Fibroblast of skin of abdomen (primary cell): ENCODE measurements around the gene RPS6KA2. TPM values are rescaled to one million over a fixed set of nuclear protein-coding genes. Genes with fewer than 3 reads are reported as not detected.
A peak's percentile ranks its signal among the peaks of the same experiment; 100 is the strongest.

Source experiments
- DNase-seq: peaks from one replicate; pipeline ENCODE4 v3.0.0-alpha.2; 2013
- polyA plus RNA-seq, 2 experiments: library from polyadenylated mRNA; unstranded; fragments of 120-200 nt; gene quantifications; one replicate each; pipeline ENCODE4 v1.2.1, GENCODE V29; 2013; ENCODE audit not compliant: insufficient read length in 2 of 2

RPS6KA2 gene
- 84.0 TPM for polyA plus RNA-seq (2013, experiment 1 of 2; ENCODE audit: insufficient read length)
- polyA plus RNA-seq (2013, experiment 2 of 2; ENCODE audit: insufficient read length) = 84.9 TPM

DNA sequence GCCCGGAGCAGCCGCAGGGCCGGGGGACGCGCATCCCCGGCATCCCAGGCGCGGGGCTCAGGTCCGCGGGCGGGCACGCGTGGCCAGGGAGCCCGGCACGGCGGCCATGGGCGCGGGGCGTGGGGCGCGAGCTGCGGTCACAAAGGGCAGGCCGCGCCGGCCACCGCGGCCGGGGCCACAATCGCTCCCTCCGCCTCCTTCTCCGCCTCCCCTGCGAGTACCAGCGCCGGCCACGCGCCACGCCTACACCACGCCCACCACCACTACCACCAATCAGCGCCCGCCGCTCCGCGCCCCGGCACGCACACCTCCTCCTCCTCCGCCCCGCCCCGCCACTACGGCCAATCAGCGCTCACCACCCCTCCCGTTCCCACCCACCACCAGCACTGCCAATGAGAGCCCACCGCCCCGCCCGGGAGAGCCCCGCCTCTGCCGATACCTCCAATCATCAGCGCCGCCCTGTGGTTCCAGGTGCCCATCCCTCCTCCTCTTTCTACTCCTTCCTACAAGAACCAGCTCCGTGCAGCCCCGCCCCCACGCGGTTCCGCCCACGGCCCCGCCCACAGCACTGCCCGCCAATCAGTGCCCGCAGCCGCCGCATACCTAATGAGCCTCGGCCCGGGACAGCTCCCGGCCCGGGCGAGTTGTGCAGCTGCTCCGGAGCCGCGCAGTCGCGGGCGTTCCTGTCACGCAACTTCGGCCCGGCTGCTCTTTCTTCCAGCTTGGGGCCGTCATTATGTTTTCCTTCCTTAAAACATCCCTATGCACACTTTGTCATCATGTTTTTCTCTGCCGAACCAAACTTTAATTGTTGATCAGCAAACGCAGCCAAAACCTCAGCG, at the start of gene RPS6KA2:
Gene RPS6KA2 (minus strand): TSS at position 219 of the 842 bp plus-strand sequence. CDS start 232 bp downstream, outside the sequence.
- DNase-seq = peak; percentile 100

DNA sequence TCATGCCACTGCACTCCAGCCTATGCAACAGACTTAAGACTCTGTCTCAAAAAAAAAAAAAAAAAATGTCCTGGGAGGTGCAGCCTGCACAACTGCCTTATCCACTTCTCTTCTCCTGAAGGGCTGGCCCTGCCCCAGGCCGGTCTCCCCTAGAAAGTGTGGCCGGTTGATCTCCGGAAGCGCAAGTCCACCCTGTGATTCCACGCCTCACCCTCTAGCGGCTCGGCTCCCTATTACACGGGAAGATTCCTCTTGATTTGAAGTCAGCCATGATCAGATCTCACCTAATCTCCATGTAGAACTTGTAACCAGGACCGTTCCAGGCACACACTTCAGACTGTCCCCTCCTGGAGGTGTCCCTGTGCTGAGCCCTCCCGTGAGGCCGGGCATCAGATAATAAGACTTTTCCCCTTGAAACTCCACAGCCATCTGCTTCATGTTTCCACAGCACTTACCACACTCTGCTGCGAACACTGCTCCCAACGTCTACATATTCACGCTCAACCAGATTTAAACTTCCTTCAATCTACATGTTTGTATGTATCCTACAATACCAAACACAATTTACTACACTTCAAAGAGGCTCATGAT, 49.3 kb upstream of the RPS6KA2 start:
- DNase-seq = no peak

DNA sequence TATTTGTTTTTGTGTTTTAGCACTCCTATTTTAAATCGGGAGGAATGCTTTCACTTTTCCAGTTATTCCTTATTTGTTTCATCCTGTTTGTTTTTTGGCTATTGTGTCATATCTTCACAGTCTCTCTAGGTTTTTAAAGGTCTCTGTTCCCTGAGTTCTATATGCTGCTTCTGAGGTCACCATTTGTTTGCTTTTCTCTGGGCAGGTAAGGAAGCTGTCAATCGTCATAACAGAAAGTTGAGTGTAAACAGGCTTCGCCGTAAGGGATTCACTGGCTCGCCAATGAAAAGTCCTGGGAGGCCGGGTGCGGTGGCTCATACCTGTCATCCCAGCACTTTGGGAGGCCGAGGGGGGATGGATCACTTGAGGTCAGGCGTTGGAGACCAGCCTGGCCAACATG, 48.7 kb upstream of the RPS6KA2 start:
- DNase-seq = no peak

DNA sequence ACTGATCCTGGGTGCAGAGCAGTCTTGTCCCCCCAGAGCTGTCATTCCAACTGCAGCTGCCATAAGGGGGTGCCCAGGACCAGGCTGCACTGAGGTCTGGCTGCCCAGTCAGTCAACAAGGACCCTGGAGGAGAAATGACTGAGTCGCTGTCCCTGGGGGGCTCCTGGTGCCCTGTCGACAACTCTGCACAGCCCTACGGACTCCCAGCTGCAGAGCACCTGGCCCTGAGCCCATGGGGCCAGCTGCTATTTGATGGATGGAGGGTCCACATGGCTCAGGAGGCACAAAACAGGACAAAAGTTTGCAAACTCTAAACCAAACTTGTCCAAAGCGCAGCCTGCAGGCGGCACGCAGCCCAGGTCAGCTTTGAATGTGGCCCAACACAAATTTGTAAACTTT, 46.3 kb upstream of the RPS6KA2 start:
- DNase-seq = no peak

DNA sequence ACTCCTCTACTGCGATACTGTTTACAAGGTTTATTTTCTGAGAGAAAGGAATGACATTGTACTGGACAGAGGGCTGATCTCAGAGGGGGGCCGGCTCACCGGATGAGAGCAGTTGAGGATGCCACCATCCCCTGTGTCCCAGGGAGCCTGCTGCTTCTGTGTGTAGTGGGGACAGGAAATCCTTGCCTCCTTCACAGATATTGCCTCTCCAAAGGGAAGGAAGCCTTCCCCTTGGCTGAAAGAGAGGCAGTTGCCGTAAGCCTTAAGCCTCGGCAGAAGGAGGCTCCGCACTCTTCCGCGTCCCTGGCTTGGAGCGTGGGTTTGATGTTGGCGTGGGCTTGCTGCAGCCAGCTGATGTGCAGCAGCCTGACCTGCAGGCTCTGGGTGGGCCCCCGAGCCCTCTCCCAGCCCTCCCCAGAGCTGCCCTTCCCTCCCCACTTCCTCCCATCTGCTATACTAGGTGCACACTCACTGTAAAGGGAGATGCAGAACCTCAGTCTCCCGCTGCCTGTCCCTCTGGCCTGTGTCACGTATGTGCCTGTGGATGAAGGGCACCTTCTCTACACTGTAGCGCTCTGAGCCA, 45.7 kb upstream of the RPS6KA2 start:
- no peak for DNase-seq

DNA sequence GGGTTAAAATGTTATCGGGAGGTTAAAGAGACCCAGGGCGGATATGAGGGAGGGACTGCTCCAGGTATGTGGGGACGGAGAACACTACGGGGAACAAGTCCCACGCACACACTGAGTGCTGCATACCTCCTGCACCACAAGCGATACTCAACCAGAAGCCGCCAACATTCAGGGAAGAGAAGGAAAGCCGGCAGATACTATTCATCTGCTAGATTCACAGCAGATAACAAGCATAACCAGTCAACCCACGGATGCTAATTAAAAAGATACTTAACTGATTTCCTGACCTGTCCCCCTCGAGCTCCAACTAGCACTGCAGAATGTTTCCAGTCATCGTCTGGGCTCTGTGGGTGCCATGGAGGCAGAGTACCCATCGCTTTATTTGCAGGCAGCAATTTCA, 45.1 kb upstream of the RPS6KA2 start:
- DNase-seq = no peak

DNA sequence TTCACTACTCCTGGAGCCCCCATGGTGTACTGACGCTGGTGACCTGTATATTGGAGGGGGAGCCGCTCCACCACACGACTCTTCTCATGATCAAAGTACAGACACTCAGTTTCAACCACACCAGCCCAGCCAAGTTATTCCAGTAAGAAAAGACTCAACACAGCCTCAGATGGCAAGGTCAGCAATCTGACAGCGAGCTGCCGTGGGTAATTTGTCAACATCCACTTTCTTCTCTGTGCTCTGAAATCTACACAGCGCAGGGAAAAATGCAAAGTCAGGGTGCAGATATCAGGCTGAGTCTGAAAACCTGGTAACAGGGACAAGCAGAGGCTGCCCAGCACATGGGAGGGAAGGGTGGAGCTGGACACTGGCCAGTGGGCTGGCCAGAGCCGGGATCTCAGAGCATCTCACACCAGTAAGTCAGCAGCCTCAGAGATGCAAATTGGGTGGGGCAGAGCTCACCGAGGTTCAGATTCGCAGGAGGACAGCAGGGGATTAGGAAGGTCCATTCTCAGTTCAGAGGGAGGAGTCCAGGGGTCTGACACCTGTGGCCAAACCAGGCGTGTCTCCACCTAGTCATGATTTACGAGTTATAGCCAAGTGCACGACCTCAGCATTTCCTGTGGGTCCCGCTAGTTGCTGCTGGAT, 44.5 kb upstream of the RPS6KA2 start:
- DNase-seq = no peak

DNA sequence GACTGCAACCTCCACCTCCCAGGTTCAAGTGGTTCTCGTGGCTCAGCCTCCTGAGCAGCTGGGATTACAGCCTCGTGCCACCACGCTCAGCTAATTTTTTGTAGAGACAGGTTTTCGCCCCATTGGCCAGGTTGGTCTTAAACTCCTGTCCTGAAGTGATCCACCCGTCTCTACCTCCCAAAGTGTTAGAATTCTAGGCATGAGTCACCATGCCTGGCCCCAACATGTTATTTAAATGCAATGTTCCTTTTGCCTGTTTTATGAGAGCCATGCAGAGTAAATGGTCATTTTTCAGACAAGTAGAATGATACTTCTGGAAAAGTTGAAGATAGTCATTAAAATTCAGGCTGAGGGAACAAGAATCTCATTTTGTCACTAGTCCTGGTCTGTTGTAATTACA, 43.8 kb upstream of the RPS6KA2 start:
- DNase-seq = no peak

DNA sequence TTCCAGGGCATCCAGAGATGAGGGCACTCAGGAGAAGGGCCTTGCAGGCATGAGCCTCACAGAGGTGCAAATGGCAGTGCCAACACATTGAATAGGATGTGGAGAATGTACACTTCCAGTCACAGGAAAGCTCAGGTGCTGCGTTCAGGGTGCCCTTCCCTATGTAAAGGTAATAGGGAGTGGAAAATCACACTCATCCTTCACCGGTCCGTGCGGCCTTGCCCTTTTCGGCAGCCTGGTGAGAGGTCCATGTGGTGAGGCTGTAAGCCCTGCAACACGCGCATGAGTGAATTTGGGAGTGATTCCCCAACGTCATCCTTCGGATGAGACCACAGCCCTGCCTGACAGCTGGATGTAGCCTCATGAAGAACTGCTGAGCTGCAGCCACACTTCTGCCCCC, 43.0 kb upstream of the RPS6KA2 start:
- no peak for DNase-seq

DNA sequence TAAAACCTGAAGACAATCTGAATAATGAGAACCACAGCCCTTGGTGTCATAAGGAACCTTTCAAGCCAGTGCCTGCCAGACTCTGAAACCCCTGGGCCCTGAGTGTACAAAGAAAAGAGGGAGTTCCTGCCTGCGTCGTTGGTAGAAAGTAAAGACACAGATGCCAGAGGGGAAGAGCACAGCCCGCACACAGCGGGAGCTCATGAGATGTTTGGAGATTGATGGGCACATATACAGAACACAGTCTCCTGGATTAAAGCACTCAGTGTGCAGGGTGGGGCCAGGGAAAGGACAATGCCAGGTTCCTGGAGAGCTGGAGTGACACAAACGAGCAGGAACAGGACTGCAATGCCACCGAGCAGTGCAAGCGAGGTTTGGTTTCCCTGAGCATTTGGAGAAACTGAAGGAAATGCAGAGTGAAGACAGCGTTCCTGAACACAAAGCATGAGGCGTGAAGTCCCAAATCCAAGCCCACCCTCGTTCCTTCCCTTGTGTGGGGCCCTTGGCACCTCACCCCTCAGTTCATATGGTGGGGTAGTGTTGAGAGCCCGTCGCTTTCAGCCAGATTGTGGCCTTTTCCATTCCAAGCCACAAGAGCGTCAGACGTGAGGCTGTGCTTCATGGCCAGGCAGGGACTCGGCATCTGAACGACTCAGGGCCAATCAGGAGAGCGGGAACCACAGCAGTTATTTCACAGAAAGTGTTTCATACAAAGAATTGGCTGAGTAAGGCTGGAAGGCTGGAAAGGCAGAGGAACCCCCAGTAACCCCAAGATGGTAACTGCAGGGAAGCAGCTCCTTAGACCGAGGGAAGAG, 41.0 kb upstream of the RPS6KA2 start:
- DNase-seq = no peak

DNA sequence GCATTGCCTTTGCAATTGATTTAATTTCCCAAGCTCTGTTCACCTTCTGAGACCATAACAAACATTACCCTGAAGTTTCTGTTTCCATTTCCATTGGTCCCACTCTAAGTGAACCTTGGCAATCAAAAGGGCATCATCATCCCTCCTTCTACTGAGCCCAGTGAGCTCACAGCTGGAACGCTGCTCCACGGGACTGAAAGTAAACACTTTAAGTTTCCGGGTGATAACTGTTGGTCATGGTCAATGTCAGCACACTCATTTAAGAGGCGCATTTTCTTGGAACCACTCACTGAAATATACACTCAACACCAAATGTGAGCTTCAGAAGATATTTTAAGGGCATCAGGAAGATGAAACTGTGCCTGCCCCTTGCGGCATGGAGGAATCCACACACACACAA, 37.1 kb upstream of the RPS6KA2 start:
- DNase-seq = no peak

DNA sequence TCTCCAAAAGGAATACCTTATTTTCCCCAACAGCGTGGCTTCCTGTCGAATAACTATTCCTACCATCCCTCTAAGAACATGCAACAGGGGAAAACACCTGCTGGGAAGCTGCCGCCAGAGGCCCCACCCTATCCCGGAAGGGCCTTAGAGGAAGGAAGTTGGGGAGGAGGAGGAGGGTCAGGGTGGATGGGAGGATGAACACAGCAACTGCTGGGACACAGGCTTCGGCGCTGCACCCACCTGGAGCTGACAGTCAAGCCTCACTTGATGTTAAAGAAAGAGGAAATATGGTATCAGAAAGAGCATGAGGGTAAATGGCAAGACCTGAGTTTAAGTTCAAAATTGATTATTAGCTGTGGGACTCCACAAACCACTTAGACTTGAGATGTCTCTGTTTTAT, 36.5 kb upstream of the RPS6KA2 start:
- DNase-seq = no peak

DNA sequence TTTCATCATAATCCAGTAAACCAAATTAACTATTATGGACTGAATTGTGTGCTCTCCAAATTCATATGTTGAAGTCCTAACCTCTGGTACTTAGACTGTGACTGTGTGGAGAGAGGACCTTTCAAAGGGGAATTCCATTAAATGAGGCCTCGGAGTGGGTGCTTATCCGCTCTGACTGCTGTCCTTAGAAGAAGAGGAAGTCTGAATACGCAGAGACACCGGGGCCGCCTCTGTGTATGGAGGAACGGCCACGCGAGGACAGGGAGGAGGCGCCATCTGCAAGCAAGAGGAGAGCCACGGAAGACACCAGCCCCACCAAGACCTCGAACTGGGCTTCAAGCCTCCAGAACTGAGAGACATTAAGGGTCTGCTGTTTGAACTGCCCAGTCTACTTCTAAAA, 35.6 kb upstream of the RPS6KA2 start:
- no peak for DNase-seq

DNA sequence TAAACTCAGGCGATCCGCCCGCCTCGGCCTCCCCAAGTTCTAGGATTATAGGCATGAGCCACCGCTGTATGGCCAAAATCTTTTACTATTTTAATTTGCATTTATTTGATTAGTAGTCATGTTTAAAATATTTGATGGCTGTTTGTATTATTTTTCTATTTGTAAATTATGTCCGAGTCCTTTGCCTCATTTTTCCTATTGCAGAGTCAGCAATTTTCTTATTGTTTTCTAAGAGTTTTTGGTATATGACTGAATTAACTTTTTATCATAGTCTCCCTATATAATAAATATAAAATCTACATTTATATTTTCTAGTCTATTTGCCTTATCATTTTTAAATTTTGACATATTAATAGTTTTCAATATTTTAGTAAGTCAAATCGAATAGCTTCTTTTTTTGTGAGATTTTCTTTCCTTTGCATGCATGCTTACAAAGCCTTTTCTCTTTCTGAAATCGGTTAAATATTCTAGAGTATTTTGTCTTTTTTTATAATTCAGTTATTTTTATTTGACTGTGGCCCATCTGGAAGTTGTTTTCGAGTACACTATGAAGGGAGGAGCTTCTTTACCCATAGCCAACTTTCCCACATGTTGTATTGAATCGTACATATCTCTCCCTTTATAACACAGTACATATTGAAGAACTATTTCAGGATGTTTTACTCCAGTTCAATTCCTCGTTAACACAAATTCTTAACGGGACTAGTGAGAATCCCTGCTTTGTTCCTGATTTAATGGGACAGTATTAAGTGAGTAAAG, 34.5 kb upstream of the RPS6KA2 start:
- DNase-seq = no peak

DNA sequence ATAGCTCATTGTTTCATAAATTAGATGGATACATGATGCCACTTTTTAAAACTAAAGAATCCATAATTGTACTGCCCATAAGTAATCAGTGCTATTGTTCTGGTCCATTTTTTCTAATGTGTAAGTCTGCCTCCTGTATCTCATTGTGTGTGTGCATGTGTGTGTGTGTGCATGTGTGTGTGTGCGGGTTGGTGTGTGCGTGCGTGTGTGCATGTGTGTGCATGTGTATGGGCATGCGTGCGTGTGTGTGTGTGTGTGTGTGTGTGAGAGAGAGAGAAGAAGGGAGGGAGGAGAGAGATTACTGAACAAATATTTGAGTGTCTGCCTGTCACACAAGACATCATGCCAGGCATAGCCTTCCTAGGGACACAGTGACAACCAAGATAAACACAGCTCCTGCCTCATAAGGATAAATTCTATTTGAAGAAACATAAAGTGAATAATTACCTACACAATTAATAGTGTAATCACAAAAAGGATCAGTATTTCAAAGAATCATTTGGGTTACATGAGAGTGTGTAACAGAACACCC, 33.2 kb upstream of the RPS6KA2 start:
- no peak for DNase-seq

DNA sequence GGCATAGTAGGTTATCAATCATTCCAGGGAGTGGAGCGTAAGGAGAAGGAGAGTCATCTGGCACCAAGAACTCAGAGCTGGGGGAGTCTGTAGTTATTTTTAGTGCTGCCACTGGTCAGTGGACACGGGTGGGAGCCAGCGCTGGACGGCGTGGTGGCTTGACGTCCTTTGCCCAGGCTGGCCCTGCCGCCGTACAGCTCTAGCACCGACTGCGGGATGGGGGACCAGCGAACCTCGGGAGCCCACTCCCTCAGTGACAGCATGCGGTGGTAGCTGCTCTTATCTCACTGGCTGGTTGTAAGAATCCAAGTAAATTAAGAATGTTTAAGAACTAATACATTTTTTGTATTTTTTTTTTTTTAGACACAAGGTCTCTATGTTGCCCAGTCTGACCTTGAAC, 32.5 kb upstream of the RPS6KA2 start:
- DNase-seq = no peak

DNA sequence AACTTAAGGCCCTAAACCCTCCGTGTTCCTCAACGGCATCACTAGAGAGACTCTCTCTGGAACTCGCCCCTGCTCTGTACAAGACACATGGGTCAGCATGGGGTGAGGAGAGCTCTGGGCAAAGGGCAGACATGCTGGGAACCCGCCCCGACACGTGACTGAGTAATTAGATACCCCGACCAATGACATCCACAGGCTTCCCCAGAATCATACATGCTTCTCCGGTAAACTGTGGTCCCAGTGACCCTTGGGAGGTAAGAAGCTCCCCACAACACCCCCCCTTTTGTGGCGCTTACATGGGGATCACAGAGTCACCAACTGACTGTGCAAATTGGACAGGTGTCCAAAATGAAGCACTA, 31.7 kb upstream of the RPS6KA2 start:
- no peak for DNase-seq

DNA sequence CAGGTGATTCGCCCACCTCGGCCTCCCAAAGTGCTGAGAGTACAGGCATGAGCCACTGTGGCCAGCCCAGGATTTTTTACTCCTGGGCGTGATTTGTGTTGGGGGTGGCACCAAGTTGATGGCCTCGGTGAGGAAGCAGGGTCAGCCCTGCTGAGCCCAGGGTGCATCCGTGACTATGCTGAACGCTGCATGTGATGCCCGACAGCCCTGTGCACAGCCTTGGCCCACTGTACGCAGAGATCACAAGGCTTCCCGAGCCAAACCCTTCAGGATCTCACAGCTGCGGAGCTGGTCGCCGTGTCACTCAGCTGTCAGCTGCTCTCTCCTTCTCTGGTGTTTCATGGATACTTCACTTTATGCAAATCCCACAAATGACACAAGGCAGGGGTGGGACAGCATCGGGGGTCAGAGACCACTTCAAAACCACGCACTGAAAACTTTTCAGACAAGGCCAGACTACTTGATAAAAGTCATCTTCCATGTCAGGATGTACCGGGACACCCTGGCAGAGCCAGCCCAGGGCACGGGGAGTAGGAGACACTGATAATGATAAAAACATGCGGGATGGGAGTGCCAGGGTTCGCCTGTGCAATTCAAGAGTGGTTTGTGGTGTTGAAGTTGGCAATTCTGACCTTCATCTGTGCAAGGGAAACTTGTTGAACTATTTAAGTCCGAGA, 31.2 kb upstream of the RPS6KA2 start:
- no peak for DNase-seq

DNA sequence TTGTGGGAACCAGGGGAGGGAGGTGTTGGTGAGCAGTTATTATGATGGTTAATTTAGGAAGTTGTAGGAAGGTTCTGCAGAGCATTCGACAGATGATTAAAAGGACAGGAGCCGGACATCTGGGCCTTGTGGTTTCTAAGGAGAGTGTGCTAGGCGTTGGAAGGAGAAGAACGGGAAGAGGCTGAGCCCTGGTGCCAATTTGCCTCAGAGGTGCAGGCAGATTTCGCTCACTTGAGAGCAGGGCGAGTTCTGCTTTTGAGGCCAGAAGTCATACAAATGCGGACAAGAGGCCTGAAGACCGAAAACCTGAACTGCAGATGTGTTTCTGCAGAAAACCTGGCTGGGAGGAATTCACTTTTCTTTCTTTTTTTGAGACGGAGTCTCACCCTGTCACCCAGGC, 30.5 kb upstream of the RPS6KA2 start:
- DNase-seq = no peak

DNA sequence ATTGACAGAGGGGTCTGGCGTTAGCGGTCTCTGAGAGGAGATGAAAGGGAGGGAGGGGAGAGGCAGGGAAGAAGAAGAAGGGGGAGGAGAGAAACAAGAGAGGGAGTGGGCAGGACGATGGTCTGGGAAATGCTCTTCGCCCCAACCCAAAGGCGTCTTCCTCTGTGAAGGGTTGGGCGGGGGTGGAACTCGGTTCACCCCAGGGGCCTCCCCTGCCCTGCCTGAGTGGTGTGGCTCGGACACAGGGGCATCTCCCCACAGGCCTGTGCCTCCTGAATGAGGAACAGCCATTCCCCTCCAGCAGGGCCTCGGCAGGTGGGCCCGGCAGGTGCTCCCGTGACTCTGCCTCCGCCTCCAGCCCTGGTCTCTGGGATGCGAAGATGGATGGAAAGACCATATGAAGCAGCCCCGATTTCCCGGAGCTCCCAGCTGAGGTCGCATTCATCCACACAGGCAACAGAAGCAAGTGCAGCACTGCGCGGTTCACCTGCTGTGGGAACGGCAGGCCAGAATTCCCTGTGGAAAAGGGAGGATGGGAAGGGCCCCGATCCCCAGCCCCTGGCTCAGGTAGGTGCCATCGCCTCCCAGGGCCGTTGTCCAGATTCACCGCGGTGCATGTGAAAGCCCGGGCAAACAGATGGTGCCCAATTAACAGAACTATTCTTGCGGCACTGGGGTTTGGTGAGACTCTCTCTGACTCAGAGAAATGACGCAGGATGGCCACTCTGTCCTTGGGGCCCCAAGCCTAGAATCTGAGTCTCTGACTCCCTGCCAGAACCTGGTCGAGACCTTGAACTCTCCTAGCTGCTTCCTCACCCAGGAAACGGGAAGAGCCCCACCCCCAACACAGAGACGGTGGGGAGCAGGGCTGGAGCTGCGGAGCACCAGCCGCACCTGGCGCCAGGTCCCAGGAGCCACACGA, 29.4 kb upstream of the RPS6KA2 start:
- DNase-seq = peak; percentile 26
